Measurements from ENCODE around the gene CDKAL1.
A peak's percentile ranks its signal among the peaks of the same experiment; 100 is the strongest.
"Not testable (repeated sequence)": the region's sequence is repeated elsewhere in the genome, so short reads cannot be mapped to it uniquely, and the experiment has no call there.

CDKAL1 gene
- 17.8 to 47.3 (median 39.8) reads per million in 18 experiments for total RNA-seq

DNA sequence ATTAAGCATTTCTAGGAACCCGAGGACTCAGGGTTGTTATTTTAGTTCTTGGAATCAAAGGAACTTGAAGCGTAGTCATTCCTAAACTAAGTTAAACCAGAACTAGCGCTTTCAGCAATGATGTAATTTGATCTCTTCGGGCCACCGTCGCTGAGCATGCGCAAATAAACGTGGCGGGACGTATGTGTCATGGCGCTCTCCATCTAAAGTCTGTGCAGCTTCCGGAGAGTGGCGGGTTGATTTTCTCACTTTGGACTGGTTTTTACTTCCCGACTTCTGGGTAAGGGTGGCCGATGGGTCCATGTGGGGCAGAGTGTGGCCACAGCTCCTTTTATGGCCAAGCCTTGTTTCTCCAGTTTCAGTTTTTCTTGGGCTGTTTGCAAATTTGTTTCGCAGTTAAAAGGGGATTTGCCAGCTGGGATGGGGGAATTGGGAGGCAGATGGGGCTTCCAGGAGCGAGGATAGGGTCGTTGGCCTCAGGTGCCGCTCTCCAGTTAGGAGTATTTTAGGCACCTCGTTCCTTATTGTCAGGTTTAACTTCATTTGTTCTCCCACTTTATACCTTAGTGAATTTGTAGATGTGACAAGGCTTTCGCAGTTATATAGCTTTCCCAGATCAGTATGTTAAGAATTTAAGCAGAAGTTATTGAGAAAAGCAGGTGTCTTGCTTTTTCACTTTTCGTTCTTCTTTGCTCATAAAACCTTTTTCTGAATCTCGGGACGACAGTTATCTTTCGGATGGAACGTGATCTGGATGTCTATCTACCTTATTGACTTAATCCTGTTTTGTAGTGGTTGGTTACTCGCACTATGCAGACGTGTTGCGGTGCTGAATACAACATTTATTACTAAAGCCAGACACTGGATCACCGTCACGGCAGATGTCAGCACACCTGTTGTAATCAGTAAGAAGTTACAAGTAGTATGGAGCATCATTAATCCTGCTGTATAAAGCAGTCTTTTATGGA, at the start of gene CDKAL1:
Gene CDKAL1, plus strand, starts transcription at position 163 of the 968 bp plus-strand sequence. CDS start 11,894 bp downstream, outside the sequence.
- peak; percentile 95 to 96 for DNase-seq

DNA sequence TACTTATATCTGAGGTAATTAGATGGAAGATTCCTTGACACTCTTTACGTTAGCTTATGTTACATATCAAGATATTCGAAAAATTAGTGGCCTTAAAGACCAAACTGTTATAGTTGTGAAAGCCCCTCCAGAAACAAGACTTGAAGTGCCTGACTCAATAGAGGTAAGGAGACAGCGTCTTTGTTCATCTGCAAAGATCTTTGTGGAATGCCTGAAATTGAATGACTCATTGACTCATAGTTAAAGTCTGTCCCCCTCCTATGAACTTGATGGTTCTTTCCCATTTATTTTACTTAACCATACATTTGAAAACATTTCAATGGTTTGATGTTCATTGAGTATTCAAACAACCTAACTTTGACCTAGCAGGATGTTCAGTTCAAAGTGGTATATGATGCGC, 47.6 kb upstream of the CDKAL1 start:
- DNase-seq: no peak

GRCh38 chr6:20487669-20488375, 46.4 kb upstream of the CDKAL1 start:
- no peak for DNase-seq

DNA sequence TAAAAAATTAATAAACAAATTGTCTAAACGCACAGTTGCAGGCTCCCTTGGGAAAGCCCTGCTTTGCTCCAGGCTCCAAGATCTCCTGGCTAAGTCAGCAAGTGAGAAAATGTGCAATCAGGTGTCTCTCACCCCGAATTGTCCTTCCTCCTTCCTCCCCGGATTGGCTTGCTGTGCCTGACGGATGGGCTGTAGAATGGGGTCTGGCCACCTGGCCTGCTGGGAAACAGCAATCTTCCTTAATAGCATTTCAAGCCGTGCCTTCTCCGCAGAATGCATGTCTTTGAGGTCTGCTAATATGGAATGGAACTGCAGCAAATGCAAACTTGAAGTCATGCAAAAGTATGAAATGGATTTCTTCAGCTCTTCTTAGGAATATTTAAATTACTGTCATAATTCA, 43.7 kb upstream of the CDKAL1 start:
- no peak for DNase-seq

DNA sequence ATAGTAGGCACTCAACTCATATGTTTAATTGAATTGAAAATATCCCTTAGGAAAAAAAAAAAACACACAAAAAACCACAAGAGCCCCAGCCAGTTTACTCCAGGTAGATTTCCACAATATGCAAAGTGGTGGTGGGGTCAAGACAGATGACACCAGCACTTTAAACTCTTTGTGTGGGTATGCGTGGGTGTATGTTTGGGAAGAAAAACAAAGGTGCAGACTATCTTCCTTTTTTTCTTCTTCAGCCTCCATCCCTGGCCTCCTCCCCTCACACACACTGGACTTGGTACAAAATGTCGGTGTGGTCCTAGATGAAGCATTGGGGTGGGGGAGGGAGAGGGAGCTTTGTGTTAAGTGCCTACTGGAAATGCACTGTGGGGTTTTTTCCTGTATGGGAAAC, 42.2 kb upstream of the CDKAL1 start:
- no peak for DNase-seq

DNA sequence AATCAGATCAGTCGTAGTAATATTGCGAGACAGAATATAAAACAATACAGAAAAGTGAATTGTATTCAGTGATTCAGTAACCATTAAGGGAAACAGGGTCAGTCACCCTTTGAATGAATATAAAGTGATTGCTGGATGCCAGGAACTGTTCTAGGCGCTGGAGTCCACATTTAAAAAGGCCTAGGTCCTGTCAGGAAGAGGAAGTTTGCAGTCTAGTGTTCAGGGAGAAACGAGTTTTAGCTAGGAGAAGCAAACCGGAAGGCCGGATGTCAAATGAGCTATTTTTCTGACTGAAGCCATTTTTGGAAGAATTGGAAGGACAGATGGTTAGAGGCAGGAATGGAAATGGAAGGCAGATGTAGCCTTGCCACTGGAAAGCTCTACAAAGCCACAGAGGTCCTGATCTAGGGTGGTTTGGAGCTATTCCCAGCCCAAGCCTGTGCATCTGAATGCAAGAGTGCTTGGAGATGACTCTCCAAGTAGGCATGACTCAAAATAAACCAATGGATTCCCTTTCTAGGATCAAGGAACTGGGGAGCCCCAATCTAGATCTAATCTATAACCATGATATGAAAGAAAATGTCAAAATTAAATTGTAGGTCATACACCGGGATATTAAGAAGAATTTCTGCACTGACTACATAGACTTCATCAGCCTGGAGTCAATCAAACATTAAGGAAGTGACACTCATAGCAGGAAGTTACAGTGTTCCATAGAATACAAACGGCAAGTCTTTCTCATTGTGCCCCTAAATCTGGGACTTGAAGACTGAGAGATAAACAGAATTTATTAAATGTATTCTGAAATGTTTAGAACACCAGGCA, 36.8 kb upstream of the CDKAL1 start:
- DNase-seq: peak; percentile 14 to 28

DNA sequence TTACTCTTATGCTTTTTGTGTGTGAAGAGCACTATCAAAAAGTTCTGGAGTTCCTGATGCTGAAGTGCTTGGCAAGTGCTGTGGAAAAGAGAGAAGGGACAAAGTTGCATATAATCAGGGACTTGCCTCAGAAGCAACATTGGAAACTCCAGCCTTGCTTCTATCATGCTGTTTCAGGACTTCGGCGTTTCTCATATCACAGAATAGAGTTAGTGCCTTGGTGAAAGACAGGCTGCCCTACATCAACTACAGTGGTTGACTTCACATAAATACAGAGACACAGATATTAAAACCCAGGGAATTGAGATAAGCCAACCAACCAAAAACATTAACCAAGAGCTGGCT, 36.2 kb upstream of the CDKAL1 start:
- DNase-seq: no peak

DNA sequence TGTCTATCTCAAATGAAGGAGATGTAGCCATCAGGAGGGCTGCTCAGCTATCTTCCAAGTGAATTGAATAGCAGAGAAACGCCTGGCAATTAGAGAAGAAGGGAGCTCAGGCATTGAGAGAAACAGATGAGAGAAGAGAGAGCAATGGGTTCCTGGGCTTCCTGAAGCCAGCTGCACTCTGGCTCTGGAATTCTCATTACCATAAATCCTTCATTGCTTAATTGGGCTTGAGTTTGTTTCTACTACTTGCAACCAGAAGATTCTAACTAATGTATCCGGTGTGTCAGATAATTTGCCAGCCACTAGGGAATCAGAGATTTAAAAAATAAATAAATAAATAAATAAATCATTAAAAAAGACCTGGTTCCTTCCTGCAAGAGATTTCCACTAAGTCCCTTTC, 25.0 kb upstream of the CDKAL1 start:
- no peak for DNase-seq

DNA sequence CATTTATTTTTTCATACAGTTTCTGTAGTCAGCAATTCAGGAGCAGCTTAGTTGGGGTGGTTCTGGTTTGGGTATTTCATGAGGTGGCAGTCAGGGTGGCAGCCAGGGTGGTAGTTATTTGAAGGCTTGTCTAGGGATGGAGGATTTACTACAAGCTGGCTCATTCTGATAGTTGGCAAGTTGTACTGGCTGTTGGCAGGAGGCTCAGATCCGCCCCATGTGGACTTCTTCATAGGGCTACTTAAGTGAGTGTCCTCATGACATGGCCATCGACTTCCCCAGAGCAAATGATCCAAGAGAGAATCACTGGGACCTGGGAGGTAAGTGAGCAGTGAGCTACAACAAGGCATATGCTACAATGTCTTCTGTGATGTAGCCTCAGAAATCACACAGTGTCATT, 22.4 kb upstream of the CDKAL1 start:
- DNase-seq: no peak

DNA sequence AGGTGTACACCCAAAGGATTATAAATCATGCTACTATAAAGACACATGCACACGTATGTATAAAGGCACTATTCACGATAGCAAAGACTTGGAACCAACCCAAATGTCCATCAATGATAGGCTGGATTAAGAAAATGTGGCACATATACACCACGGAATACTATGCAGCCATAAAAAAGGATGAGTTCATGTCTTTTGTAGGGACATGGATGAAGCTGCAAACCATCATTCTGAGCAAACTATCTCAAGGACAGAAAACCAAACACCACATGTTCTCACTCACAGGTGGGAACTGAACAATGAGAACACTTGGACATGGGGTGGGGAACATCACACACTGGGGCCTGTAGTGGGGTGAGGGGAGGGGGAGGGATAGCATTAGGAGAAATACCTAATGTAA, 9.0 kb upstream of the CDKAL1 start:
- not testable (repeated sequence) for DNase-seq

DNA sequence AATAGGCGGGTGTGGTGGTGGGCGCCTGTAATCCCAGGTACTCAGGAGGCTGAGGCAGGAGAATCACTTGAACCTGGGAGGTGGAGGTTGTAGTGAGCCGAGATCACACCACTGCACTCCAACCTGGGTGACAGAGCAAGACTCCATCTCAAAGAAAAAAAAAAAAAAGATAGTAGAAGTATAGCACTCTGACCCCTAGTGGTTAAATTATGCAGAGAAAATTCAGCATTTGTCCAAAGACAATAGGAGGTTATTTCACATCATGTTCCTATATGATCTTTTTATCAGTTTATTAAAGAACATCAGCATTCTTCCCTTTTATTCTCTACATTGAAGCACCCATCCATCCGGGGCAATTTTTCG, 5.2 kb upstream of the CDKAL1 start:
- peak; percentile 52 to 75 for DNase-seq

DNA sequence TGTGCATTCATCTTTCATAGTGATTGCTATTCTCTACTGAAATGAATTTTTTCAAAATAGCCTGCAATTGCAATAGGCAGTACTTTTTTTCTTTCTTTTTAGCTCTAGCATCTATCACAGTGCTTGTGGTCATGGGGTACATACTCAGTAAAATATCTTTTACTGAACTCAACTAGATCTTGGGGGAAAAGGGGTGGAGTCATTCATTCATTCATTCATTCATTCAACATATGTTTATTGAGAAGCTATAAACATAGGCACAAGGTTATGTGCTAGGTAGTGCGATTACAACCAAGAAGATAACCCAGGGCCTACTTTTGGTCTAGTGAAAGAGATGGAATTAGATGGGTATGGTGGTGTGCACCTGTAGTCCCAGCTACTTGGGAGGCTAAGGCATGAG, 1.4 kb upstream of the CDKAL1 start:
- no peak for DNase-seq

DNA sequence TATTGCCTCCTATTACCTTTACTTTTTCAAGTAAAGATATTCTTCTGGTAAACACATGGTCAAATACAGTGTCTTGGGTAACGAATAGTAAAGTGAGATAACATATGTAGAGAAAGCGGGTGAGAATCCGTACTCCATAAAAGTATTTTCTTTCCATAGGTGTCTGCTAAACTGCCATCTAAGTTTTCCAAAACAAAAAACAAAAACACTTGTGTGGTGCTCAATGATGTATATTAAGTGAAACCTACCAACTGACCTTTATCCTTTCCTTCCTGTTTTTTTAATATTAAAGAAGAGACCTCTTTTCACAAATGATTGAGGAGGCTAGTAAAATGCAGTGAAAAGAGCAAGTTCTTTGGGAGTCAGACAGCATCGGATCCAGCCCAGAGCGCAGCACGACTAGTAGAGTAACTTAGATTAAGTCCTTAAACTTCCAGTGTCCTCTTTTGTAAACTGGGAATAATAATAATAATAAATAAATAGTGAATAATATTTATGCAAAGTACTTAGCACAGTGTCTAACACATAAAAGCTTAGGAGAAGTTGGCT, 437 bp upstream of the CDKAL1 start:
- DNase-seq: no peak

- no peak for DNase-seq
Observed at GRCh38 chr6:20538131-20538662, 3.9 kb downstream of the CDKAL1 start.

- no peak for DNase-seq
Observed at GRCh38 chr6:20538907-20539306, 4.7 kb downstream of the CDKAL1 start.

DNA sequence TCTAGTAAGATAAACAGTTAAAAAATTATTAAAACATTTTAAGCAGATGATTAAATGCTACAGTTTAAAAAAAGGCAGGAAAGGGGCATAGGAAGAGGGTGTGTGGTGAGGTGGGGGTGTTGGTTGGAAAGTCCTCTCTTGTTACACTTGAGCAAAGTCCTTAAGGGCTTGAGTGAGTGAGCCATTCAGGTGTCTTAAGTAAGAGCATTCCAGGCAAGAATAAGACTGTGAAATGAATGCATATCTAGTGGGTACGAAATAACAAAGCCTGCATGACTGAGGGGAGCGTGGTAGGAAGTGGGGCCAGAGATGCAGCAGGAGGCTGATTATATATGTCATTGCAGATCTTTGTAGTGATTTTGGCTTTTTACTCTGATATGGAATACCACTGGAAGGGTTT, 5.1 kb downstream of the CDKAL1 start:
- DNase-seq: no peak

- peak; percentile 77 to 85 for DNase-seq
Observed at GRCh38 chr6:20540683-20541082, 6.4 kb downstream of the CDKAL1 start.

DNA sequence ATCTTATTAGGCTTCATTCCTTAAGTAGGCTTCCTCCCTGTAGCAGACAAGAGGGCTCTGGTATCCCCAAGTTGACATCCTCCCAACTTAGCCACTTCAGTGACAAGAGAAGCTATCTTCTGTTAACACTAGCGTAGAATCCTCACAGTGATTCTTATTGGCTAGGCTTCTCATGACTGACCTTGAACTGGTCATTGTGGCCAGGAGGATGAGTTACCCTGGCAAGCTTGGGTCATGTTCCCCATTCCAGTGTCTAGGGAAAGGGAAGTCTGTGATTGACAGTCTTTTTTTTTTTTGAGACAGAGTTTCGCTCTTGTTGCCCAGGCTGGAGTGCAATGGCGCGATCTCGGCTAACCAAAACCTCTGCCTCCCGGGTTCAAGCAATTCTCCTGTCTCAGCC, 7.1 kb downstream of the CDKAL1 start:
- DNase-seq: peak; percentile 80 to 86

DNA sequence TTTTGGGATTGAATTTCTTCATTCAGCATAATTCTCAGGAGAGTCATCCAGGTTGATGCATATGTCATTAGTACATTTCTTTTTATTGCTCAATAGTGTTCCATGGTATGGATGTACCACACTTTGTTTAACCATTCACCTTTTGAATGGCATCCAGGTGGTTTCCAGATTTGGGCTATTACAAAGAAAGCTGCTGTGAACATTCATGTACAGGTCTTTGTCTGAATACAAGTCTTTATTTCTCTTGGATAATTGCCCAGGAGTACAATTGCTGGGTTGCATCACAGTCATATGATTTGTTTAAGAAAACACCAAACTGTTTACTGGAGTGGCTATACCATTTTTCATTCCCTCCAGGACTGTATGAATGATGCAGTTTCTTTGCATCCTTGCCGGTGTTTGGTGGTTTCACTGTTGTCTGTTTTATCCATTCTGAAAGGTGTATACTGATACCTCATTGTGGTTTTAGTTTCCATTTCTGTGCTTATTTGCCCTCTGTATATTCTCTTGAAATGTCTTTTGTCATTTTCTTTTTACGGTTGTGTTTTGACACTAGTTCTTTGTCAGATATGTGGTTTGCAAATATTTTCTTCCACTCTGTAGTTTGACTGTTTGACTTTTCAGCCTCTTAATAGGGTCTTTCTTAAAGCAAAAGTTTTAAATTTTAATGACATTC, 8.8 kb downstream of the CDKAL1 start:
- DNase-seq: peak; percentile 24 to 39

GRCh38 chr6:20548264-20548663, 14.0 kb downstream of the CDKAL1 start:
- DNase-seq: no peak

- DNase-seq: not testable (repeated sequence)
Observed at GRCh38 chr6:20549398-20549797, 15.1 kb downstream of the CDKAL1 start.

DNA sequence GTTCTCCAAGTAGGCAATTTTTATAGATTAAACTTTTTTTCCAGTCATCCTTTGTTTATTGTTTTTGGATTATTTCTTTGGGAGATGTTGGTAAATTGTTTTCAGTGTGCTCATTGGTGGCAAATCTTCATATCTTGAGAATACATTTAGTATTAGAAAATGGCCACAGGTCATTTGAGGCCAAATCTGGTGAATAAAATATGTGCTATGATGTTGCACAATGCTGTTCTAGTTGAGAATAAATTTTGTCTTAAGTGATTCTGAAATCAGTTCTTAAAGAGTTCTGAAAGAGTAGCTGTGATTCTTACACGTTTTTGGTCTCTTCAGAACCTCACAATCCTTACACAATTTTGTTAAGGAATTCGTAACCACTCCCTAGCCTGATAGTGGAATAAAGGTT, 20.1 kb downstream of the CDKAL1 start:
- no peak for DNase-seq
